GM03348 (cell line): ENCODE measurements around the gene SND1.

Source experiments
- DNase-seq: peaks from one replicate; pipeline ENCODE4 v3.0.0; 2012; ENCODE audit warnings: low spot score

The SND1 gene

GRCh38 chr7:127766831-127767459 is 115.0 kb downstream of the SND1 start:
- no peak for DNase-seq

- peak; percentile 24 for DNase-seq
Measured at GRCh38 chr7:127768241-127768640, 116.2 kb downstream of the SND1 start.

- DNase-seq, result no peak
Measured at GRCh38 chr7:127769137-127769536, 117.1 kb downstream of the SND1 start.

GRCh38 chr7:127769696-127770400 is 117.9 kb downstream of the SND1 start:
- peak; percentile 38 for DNase-seq

GRCh38 chr7:127770885-127771284 is 118.9 kb downstream of the SND1 start:
- DNase-seq, result peak; percentile 59

- DNase-seq, result no peak
Measured at GRCh38 chr7:127771707-127772106, 119.7 kb downstream of the SND1 start.

- DNase-seq, result peak; percentile 88
Measured at GRCh38 chr7:127776776-127777386, 124.9 kb downstream of the SND1 start.

GRCh38 chr7:127780489-127780888 is 128.5 kb downstream of the SND1 start:
- DNase-seq, result no peak

- DNase-seq, result no peak
Measured at GRCh38 chr7:127781081-127781480, 129.1 kb downstream of the SND1 start.

GRCh38 chr7:127782075-127782474 is 130.1 kb downstream of the SND1 start:
- no peak for DNase-seq

GRCh38 chr7:127782654-127783559 is 130.9 kb downstream of the SND1 start:
- DNase-seq, result peak; percentile 17

- DNase-seq, result peak; percentile 12
Measured at GRCh38 chr7:127786184-127786583, 134.2 kb downstream of the SND1 start.

GRCh38 chr7:127789031-127789430 is 137.0 kb downstream of the SND1 start:
- no peak for DNase-seq

- DNase-seq, result peak; percentile 69
Measured at GRCh38 chr7:127791446-127792189, 139.6 kb downstream of the SND1 start.

- no peak for DNase-seq
Measured at GRCh38 chr7:127792528-127793342, 140.7 kb downstream of the SND1 start.

- DNase-seq, result no peak
Measured at GRCh38 chr7:127793582-127793981, 141.6 kb downstream of the SND1 start.

GRCh38 chr7:127794136-127794535 is 142.1 kb downstream of the SND1 start:
- no peak for DNase-seq

- DNase-seq, result no peak
Measured at GRCh38 chr7:127794551-127794950, 142.6 kb downstream of the SND1 start.

- DNase-seq, result no peak
Measured at GRCh38 chr7:127798023-127798422, 146.0 kb downstream of the SND1 start.

GRCh38 chr7:127798769-127799372 is 146.9 kb downstream of the SND1 start:
- no peak for DNase-seq
